ENCODE results near the gene DRD4.
"Not testable (repeated sequence)": the region's sequence is repeated elsewhere in the genome, so short reads cannot be mapped to it uniquely, and the experiment has no call there.

DRD4 gene

GRCh38 chr11:680476-680875 lies 43.4 kb downstream of the DRD4 start:
- DNase-seq (ENCODE audit: low read depth) = no peak

- no peak for DNase-seq (ENCODE audit: low read depth)
Measured at GRCh38 chr11:680970-681369, 43.9 kb downstream of the DRD4 start.

GRCh38 chr11:686451-687243 lies 49.6 kb downstream of the DRD4 start:
- DNase-seq (ENCODE audit: low read depth) = no peak

GRCh38 chr11:687751-688150 lies 50.7 kb downstream of the DRD4 start:
- DNase-seq (ENCODE audit: low read depth) = no peak

GRCh38 chr11:688681-689080 lies 51.6 kb downstream of the DRD4 start:
- DNase-seq (ENCODE audit: low read depth) = no peak

- DNase-seq (ENCODE audit: low read depth) = no peak
Measured at GRCh38 chr11:689625-690024, 52.6 kb downstream of the DRD4 start.

GRCh38 chr11:690244-690643 lies 53.2 kb downstream of the DRD4 start:
- not testable (repeated sequence) for DNase-seq (ENCODE audit: low read depth)

Measured in non-pigmented ciliary epithelial cell (primary cell).